Right lobe of liver (tissue), 6 donors: ENCODE results near the gene KIF4A. TPM values are rescaled to one million over a fixed set of nuclear protein-coding genes. Genes with fewer than 3 reads are reported as not detected.

Source experiments
- ATAC-seq, 4 donors: fragments of 200-7000 bp; cut with Tn5 transposase; one replicate each; pipeline ENCODE4 v1.9.1; 2020; ENCODE audit warnings: mild to moderate bottlenecking in 4 of 4, moderate library complexity in 4 of 4
- DNase-seq, 3 donors: peaks; one replicate each; pipeline ENCODE4 v3.0.0-alpha.2; 2020
- H3K27ac ChIP-seq, 3 donors: fragments of 200-600 bp; one replicate each; pipeline ENCODE4 v1.8.0; 2022
- H3K27me3 ChIP-seq, 2 donors: fragments of 200-600 bp; one replicate each; pipeline ENCODE4 v1.8.0; 2022
- H3K36me3 ChIP-seq, 4 donors: fragments of 200-600 bp; sonication (generic) in 1 of 4; one replicate each; pipeline versions ENCODE4 v1.5.1 to v1.8.0; 2017 to 2022; ENCODE audit warnings: control low read depth in 1 of 4
- H3K4me1 ChIP-seq, 4 donors: fragments of 200-600 bp; sonication (generic) in 1 of 4; one replicate each; pipeline versions ENCODE4 v1.5.1 to v1.8.0; 2017 to 2022; ENCODE audit warnings: control low read depth in 1 of 4
- H3K4me3 ChIP-seq, 3 donors: fragments of 200-600 bp; one replicate each; pipeline ENCODE4 v1.8.0; 2022
- H3K9me3 ChIP-seq, 4 donors: fragments of 200-600 bp; sonication (generic) in 1 of 4; one replicate each; pipeline versions ENCODE4 v1.5.1 to v1.8.0; 2017 to 2022; ENCODE audit warnings: control low read depth in 1 of 4
- CTCF ChIP-seq, 4 donors: fragments of 200-600 bp in 3 of 4; fragments of 450-650 bp in 1 of 4; IDR thresholded peaks; one replicate each; pipeline versions ENCODE4 v1.5.1 to v1.8.0; 2016 to 2022; ENCODE audit warnings: antibody characterized with exemption in 4 of 4, mild to moderate bottlenecking in 2 of 4
- POLR2A ChIP-seq: fragments of 450-650 bp; IDR thresholded peaks from one replicate; pipeline ENCODE4 v1.6.1; 2017; ENCODE audit warnings: antibody characterized with exemption, mild to moderate bottlenecking
- WGBS: methylation state at CpG from one replicate; pipeline ENCODE4 v1.1.6; 2018; ENCODE audit warnings: low coverage, low lambda C conversion rate; ENCODE audit not compliant: insufficient coverage; ENCODE audit errors: missing lambda C conversion rate; 5-methylcytosine and 5-hydroxymethylcytosine counted together
- intact Hi-C, 2 donors: fragments of 100-400 bp; cut with DNase I; formaldehyde crosslinking; loops; one replicate each; pipeline versions ENCODE4 v1.11.2 to v1.14.1; 2022
- total RNA-seq, 6 experiments: library from RNA; depleted of rRNA in 2 of 6; stranded (reverse); fragments of >200 nt in 2 of 6; fragmentation: NEBNext Ultra II Directional in 3 of 6; extraction: Animal tissue kit (Norgen Biotek cat#: 25700) in 3 of 6; gene quantifications; one replicate each; pipeline versions ENCODE4 v1.1.0 to v1.2.4, GENCODE V29; 2016 to 2023
- donor health status: DM: no; HTN: yes; CAD: no.
- donor health status: DM: no; HTN: no; CAD: no.
- donor health status: DM: no; HTN: no; CAD: no.
- donor health status: DM: no; HTN: yes; CAD: no.
- donor health status: DM: no; HTN: yes; CAD: no.

The KIF4A gene
- total RNA-seq, 6 experiments from 2014 or later = 0.19 to 1.4 (median 0.68) TPM; not detected in 1

GRCh38 chrX:70444946-70445656 is 155.2 kb downstream of the KIF4A start:
- intact Hi-C loops = no loop called here
- no peaks in the 10 kb centered on the region for H3K36me3 ChIP-seq
- DNase-seq = no peak
- peaks cover 0 to 6% of the 10 kb centered on the region in 2 donors for H3K27me3 ChIP-seq
- TF ChIP-seq CTCF (IDR thresholded peaks at IDR 0.05) (no peak), POLR2A (no peak)
- H3K4me1 ChIP-seq = no peaks in the 10 kb centered on the region
- no peaks in the 10 kb centered on the region for H3K9me3 ChIP-seq
- WGBS = 46% methylated on average over 25 of the region's 61 CpGs
- no peak overlapping the region for H3K27ac ChIP-seq
- peak in 1 of 4 donors; percentile 6 for ATAC-seq
- no peak overlapping the region for H3K4me3 ChIP-seq

GRCh38 chrX:70445951-70446350 is 156.0 kb downstream of the KIF4A start:
- H3K27ac ChIP-seq = no peak overlapping the region
- H3K4me3 ChIP-seq = no peak overlapping the region
- no peak for ATAC-seq
- H3K27me3 ChIP-seq = peaks cover 0 to 6% of the 10 kb centered on the region in 2 donors
- no peak for DNase-seq
- H3K9me3 ChIP-seq = no peaks in the 10 kb centered on the region
- H3K4me1 ChIP-seq = no peaks in the 10 kb centered on the region
- no peaks in the 10 kb centered on the region for H3K36me3 ChIP-seq
- TF ChIP-seq POLR2A = no peak
- no peak for TF ChIP-seq CTCF (IDR thresholded peaks at IDR 0.05)
- 61% methylated on average over 4 of the region's 9 CpGs for WGBS
- intact Hi-C loops = no loop called here

- ATAC-seq (no peak), DNase-seq (no peak)
- Histone ChIP-seq H3K4me3 (no peak overlapping the region), H3K4me1 (no peaks in the 10 kb centered on the region), H3K27me3 (peaks cover 0 to 6% of the 10 kb centered on the region in 2 donors), H3K9me3 (no peaks in the 10 kb centered on the region), H3K27ac (no peak overlapping the region), H3K36me3 (no peaks in the 10 kb centered on the region)
- WGBS = 45% methylated on average over 4 of the region's 16 CpGs
- intact Hi-C loops = no loop called here
- TF ChIP-seq POLR2A (no peak), CTCF (IDR thresholded peaks at IDR 0.05) (no peak)
Observed at GRCh38 chrX:70446380-70447350, 156.8 kb downstream of the KIF4A start.

GRCh38 chrX:70449457-70449966 is 159.6 kb downstream of the KIF4A start:
- H3K4me1 ChIP-seq = no peaks in the 10 kb centered on the region
- TF ChIP-seq CTCF (IDR thresholded peaks at IDR 0.05) (no peak), POLR2A (no peak)
- no peaks in the 10 kb centered on the region for H3K36me3 ChIP-seq
- peaks cover 0 to 10% of the 10 kb centered on the region in 2 donors for H3K27me3 ChIP-seq
- 92% methylated on average over 5 of the region's 14 CpGs for whole genome bisulfite sequencing
- ATAC-seq (no peak), DNase-seq (no peak)
- no peaks in the 10 kb centered on the region for H3K9me3 ChIP-seq
- no peak overlapping the region for H3K27ac ChIP-seq
- H3K4me3 ChIP-seq = no peak overlapping the region
- intact Hi-C loops = no loop called here
